GM19035 (cell line): ENCODE data around the gene PARP16.
"Not testable (repeated sequence)": the region's sequence is repeated elsewhere in the genome, so short reads cannot be mapped to it uniquely, and the experiment has no call there.

Experiments
- ATAC-seq: cut with Tn5 transposase; IDR thresholded peaks from one replicate; pipeline ENCODE4 v1.9.1; 2021; ENCODE audit not compliant: unreplicated experiment

The PARP16 gene

DNA sequence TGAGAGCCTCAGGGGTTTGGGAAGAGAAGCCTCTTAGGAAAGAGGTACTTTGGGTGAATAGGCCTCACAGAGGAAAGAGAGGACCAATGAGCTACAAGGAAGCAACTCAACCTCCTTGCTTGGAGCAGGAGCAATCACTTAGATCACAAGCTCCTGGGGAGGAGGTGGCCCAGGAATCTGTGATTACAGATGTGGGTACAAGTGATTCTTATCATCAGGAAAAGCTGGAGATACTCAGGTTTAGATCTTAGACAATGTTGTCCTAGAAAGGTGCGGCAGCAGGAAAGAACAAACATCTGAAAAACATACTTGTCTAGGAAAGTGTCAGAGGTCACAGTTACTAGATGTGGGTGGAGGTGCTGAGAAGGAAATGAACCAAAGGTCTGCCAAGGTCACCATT, 8.2 kb downstream of the PARP16 start:
- no peak for ATAC-seq

DNA sequence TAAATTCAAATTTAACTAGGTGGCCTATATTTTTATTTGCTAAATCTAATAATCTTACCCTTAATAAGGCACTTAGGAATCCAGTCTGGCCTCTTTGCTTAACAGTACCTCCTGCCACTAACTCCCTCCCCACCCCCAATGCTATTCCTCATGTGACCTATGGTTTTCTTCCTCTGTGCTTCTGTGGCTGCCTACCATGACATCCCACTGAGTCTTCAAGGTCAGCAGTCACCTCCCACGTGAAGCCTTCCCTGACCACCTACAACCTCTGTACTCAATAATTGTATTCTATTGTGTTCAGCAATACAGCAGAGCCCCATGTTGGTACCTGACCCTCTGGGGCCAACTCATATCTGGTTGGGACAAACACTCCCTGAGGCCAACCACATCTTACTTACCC, 9.7 kb downstream of the PARP16 start:
- no peak for ATAC-seq

DNA sequence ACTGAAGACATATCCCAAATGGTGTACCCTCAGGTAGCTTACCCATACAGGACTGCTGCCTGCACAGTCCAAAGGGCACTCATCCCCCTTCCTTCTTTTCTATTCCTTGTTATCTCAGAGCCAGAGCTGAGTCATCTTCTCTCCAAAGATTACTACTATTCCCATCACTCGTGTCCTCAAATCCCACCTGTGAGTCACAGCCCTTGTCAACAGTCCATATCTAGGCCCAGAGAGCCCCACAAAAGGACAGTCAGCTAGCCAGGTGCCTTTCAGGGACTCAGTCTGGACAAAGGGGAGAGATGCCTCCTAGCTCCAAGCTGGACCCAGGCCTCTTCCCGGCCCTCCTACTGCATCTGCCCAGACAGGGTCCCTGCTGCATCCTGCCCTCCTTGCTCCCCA, 11.0 kb downstream of the PARP16 start:
- no peak for ATAC-seq

DNA sequence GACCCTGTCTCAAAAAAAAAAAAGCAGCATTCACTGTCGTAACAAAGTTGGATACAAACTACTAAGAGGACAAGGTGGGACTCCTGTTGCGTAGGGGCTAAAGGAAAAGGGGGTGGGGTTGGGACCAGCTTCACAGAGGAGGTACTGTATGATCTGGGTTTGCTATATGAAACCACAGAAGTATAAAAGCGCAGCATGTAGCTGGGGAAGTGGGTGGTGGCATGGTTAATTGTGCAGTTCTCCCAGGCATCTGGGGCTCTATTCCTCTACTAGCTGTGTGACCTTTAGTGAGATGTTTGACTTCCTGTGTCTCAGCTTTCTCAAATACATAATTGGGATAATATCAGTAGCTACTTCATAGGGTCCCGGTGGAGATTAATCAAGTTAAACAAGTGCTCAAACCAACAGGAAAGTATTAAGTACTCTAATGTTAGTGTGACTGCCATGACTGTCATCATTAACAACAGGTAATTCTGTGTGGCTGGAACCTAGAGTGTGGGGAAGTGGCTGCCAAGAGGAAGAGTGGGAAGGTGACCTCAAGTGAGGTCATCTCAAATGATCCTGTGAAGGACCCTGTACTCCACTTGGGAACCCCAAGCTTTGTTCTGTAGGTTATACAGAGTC, 11.5 kb downstream of the PARP16 start:
- no peak for ATAC-seq

DNA sequence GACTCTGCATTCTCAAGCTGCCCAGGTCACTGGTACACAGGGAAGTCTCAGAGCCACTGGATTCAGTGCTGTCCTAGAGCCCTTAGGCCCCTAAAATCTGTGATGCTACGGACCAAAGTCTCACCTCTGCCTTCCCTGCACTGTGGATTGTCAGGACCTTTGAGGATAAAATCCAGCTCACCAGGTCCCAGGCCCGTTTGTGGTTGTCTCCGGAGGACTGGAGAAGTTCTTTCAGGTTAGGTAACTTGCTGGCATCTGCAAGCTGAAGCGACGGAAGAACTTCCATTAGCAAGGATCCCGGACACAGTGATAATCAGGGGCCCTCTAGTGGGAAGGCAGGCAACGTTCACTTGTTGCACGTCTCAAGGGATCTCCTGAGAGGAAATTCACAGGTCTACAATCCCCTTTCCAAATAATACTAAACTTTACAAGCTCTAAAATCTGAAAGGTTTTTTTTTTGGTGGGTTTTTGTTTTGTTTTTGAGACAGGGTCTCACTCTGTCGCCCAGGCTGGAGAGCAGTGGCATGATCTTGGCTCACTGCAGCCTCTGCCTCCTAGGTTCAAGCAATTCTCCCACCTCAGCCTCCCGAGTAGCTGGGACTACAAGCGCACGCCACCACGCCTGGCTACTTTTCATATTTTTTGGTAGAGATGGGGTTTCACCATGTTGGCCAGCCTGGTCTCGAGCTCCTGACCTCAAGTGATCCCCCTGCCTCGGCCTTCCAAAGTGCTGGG, 15.7 kb downstream of the PARP16 start:
- ATAC-seq: not testable (repeated sequence)

DNA sequence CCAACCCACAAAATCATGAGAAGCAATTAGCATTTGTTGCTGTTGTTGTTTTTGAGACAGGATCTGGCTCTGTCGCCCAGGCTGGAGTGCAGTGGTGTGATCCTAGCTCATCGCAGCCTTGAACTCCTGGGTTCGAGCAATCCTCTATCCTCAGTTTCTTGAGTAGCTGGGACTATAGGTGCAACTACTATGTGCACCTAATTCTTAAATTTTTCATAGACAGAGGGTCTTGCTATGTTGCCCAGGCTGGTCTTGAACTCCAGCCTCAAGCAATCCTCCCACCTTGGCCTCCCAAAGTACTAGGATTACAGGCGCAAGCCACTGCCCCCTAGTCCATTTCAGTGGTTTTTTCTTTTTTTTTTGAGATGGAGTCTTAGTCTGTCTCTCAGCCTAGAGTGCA, 18.3 kb downstream of the PARP16 start:
- ATAC-seq: no peak

DNA sequence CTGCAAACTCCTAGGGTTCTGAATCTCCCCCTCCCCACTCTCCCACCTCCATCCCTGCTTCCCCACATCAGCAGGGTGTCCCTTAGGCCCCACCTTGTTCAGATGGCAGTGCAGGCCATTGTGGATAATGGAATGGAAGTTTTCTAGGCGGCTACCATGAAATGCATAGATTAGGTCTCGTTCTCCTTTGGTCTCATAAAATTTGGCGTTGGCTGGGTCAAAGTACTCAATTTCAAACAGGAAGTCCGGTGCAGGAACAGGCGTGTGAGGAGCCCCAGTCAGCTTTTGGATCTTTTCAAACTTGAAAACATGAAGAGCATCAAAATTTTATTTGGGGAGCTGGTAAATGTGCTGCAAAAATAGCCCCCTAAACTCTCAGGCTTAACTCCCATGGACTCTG, 20.2 kb downstream of the PARP16 start:
- no peak for ATAC-seq

DNA sequence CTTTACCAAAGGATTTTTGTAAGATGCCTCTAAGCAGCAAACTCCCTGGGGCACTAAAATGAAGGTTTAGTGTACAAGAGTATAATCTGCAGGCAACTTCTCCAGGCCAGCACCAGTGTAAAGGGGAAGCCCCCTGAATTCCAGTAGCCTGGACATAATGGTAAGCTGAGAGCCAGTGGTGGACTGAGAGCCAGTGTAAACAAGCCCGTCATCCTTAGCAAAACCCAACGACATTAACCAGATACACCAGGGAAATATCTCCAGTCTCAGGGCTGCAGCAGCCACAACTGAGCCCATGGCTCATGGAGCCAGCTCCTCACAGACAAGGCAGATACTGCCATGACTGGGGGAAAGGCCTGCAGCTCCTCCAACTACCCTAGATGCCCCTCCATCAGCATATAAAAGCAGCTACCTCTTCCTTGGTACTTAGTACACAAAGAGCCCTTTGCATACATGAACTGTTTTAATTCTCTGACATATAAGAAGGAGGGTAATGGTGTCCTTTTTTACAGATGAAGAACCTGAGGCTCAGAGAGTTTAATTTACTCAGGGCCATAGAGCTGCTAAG, 21.7 kb downstream of the PARP16 start:
- ATAC-seq: no peak

DNA sequence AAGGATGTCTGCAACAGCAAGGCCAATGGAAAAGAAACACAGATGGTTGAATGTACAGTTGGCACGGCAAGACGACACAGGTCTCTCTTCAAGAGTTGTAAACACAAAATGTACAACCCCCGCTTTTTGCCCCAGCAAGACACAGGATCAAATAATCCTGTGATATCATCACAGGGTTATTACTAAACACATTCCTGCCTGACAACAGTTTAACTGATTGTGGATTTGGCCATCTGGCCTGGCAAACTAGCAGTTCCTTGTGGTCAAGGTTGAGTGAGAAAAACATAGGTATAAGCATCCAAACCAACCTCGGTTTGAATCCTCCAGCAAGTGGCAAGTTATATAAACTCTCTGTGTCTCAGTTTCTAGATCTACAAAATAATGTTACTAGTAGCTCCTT, 23.4 kb downstream of the PARP16 start:
- ATAC-seq: no peak

DNA sequence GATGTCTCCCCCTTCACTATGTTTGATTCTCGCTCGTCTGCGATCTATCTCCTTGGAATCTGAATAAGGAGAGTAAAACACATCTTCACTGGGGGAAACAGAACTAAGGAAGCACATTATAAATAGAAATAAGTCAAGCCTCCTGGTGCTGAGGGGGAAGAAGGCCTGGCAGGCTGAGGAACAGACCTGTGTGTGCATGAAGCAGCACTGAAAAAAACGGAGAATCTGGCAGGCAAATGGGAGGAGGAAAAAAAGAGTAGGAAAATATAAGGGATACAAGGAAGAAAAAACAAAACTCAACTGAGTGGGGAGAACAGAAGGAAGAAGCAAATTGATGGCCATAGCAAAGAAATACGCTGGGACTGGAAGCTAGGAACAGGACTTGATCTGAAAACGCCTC, 25.7 kb downstream of the PARP16 start:
- ATAC-seq: no peak

DNA sequence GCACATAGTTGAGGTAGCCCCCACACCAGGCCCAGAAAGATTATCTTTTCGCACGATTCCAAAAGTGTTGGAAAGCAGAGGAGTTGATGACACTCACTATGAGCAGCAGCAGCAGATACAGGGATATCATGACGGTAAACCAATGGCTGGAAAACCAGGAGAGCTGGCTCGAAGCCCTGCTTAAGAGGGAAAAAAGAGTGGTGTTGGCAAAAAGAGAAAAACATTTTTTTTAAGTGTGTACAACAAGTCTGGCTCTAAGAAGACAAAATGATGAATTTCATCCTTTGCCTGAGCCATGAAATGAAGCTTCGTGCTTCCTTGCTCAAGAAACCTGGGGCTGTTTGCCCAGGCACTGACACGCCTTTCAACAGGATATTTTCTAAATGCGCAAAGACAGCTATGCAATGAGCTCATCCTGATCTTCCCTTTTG, 27.3 kb downstream of the PARP16 start:
- ATAC-seq: no peak

DNA sequence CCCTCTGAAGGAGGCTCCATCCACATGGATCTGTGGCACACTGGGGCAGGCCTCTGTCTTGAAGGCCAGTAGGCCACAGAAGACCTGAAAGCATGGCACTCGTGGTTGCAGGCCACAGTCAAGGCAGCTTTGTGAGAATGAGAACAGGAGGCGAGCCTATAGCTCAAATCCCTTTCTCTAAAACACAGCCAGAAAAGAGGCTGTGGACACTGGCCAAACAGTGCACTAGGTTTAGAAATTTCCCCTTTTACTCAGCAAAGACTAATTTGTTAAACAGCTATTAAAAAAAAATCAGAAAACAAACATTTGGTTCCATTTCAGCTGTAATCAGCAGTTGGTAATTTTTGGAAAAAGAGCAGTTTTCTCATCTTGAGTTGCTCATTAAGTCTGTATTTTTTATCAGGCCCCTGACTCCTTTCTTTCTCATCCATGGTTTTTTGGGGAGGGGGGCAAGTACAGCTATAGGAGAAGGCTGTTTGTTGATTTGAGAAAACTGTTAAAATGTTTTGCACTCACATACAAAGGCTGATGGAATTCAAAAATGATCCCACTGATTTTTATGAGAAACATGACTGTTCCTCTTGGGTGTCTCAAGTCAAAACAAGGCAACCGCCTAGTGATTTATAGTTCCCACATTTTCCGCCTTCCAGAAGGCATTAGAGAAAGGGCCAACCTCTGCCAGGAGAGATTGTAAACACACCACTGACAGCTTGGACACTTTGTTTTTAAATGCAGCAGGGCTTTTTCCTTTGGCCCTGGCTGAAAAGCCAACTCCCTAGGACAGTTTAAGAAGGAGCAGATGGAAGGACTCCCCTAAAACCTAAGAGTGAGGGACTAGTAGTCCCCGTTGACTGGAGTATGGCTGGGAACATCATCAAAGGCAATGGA, 28.1 kb downstream of the PARP16 start:
- no peak for ATAC-seq

DNA sequence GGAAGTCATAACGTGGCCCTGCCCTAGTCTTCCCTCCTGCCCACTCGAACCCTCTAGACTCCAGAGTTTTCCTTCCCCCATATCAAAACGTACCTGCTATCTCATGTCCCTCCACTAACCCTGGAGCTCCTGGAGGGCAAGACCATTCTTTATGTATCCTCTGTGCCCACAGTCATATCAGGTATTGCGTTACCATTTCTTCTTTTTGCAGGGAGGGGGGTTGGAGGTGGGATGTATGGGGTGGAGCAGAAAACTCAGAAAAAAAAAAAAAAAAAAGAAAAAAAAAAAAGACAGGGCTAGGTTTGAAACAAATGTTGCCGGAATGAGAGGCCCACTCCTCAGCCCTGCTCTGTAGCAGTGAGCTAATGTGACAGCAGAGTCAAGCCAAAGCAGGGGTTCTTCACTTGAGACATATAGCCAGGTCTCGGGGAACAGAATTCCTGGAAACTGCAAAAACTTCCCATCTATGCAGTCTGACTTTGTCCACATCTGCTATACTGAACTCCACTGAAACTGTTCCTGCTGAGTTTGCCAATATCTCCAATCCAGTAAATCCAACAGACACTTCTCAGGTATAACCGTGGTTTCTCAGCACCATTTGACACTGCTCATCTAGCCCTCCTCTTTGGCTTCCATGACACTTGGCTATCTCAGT, 31.1 kb downstream of the PARP16 start:
- ATAC-seq: no peak

DNA sequence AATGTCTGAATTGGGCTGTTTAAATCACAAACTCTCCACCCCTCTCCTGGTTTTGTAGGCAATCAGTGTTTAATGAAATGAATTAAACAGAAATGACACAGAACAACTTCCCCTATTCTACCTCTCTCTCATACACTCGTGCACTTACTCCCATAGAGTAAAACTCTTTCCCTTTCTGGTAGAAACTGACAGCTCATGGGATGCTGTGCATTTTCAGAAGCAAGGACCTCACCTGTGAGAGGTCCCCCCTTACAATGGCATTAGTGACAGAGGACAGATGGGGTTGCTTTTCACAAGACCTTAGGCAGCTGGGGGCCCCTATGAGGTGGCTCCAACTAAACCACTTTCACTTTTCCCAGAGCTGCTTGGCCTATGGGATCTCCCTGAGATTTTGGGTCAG, 31.9 kb downstream of the PARP16 start:
- ATAC-seq: no peak

DNA sequence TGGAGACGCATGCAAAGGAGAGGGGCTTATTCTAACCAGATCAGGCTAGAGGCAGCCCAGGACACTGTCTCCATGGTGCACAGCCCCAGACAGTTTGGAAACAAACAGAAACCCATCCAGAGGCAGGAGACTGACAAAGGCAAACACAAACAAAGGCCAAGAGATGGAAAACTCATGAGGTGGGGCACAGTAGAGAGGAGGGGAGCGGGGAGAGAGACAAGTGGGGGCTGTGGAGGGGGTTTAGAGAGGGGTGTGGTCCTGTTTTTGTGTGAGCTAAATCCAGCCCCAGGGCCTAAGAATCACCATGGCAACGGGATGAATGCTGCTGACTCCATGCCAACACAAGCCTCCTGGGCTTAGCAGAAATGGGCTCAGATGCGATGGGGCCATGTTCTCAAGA, 32.3 kb downstream of the PARP16 start:
- no peak for ATAC-seq

DNA sequence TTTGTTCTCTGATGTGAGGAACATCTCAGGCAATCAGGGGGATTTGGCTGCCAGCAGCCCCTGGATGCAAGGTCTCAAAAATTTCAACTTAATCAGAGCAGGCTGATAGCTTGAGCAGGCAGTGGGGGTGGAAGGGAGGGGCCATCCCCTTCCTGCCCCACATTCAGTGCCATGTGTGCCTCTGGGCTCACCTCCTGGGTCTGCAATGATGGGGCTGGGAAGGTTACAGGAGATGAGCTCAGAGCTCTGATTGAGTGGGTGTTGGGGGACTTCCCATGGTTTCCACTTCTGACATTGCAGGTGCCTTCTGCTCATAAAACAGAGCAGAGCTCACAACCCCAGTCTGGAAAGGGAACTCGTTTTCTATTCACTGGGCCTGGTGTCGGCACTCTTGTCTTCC, 37.0 kb downstream of the PARP16 start:
- no peak for ATAC-seq

DNA sequence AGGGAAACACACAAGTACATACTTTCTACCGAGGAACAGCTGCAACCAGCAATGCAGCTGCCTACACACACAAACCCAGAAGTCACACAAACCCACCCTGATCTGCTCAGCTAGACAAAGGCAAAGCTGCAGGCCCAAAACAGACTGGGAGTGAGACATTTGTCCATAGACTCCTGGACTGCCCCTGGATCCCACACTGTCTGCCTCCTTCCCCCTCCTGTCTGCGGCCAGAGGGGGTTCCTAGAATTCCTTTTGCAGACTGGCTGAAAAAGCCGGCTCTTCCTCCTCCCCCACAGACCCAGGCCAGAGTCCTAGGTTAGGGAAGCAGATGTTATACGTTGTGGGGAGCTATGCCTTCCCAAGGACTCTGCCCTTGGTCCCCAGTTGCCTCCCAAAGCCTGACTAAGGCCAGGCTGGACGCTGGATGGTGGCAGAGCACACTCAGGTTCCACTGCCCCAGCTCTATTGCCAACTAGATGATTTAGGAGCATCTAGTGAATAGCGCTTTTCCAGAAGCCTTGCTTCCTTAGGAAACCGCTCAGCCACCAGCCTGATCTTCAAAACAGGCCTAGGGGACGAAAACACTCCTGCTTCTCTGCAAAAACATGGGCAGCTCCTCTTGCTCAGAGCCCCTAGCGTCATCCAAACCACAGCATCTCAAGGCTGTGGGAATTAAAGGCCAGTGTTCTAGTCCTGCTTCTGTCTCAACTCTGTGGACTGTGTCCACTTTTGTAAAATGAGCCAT, 38.0 kb downstream of the PARP16 start:
- no peak for ATAC-seq

DNA sequence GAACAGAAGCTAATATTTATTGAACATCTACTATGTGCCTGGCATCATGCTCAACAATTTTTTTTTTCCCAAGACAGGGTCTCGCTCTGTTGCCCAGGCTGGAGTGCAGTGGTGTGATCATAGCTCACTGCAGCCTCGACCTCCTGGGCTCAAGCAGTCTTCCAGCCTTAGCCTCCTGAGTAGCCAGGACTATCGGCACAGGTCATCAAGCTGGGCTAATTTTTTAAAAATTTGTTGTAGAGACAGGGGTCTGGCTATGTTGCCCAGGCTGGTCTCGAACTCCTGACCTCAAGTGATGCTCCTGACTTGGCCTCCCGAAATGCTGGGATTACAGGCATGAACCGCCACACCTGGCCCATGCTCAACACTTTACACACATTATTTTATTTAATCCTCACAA, 39.7 kb downstream of the PARP16 start:
- ATAC-seq: no peak

DNA sequence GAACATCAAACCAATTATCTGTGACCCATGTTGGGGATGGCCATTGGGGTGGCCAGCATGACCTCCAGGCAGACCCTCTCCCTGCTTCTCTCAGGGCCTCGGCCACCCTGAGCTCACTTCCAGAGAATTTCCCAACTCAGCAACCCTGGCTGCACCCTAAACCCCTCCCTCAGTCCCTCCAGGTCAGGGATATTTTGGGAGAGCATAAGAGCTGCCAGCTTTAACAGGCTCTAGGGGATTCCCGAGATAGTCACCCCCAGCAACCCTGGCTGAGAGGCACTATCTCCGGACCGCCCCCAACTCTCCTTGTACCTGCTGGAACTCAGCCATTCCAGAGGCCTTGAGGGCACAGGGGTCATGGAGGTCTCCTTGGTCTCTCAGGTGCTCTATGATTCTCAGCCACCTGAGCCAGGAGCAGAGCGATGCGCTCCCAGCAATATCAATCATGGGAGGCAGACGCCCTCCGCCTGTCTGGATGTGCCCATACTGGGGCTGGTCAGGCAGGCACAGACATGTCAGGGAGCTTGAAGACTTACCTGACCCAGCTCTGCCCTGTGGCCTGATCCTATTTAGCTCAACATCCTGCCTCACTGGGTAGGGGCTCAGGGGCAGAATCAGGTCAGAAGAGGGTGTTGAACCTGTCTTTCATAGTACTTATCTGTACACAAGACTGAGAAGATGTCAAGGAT, 40.5 kb downstream of the PARP16 start:
- no peak for ATAC-seq
